H1 (cell line): ENCODE measurements around the gene WNT11.

ENCODE experiments used
- SUZ12 ChIP-seq: fragments of 200-600 bp; sonication (generic); IDR thresholded peaks from 2 replicates; pipeline ENCODE4 v1.6.1; 2012; ENCODE audit warnings: mild to moderate bottlenecking, inconsistent platforms, low read length, moderate library complexity, mixed read lengths
- TF ChIP-seq, protein P1 (sequence below), 3 experiments: IDR thresholded peaks; 1 replicate in 2 of 3; 2 replicates in 1 of 3; pipeline versions ENCODE4 v1.5.1 to v1.6.1; 2011; ENCODE audit warnings: low read length in 3 of 3, mild to moderate bottlenecking in 3 of 3, inconsistent platforms in 2 of 3, low read depth in 1 of 3, moderate library complexity in 1 of 3; ENCODE audit not compliant: insufficient read depth in 1 of 3; ENCODE audit errors: control extremely low read depth in 1 of 3

DNA sequence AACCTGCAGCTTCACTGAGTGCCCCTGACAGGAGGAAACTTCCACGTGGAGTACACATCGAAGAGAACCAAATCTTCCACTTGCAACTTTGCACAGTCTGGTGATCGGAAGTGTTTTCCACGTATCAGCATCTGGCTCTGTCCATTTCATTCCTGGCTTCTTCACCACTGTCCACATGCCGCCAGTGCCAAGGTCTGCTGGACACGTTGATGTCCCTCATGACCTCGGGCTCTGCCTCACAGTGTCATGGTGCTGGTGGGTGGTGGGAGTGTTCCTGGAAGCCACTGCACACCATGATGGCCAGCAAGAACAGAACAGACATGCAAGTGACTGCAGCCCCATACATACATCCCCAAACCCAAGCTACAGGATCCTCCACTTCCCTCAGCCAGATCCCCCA is 48.4 kb downstream of the WNT11 start:
- TF ChIP-seq, protein P1, sequence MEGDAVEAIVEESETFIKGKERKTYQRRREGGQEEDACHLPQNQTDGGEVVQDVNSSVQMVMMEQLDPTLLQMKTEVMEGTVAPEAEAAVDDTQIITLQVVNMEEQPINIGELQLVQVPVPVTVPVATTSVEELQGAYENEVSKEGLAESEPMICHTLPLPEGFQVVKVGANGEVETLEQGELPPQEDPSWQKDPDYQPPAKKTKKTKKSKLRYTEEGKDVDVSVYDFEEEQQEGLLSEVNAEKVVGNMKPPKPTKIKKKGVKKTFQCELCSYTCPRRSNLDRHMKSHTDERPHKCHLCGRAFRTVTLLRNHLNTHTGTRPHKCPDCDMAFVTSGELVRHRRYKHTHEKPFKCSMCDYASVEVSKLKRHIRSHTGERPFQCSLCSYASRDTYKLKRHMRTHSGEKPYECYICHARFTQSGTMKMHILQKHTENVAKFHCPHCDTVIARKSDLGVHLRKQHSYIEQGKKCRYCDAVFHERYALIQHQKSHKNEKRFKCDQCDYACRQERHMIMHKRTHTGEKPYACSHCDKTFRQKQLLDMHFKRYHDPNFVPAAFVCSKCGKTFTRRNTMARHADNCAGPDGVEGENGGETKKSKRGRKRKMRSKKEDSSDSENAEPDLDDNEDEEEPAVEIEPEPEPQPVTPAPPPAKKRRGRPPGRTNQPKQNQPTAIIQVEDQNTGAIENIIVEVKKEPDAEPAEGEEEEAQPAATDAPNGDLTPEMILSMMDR (IDR thresholded peaks at IDR 0.05; ENCODE audit: control extremely low read depth in 1 of 3, insufficient read depth in 1 of 3, low read depth in 1 of 3, low read length in 3 of 3) = no peak
- TF ChIP-seq SUZ12 = no peak
